Activated CD4-positive, alpha-beta memory T cell treated with anti-CD3 and anti-CD28 coated beads for 36 hours (primary cell): ENCODE measurements around the gene EN2. TPM values are rescaled to one million over a fixed set of nuclear protein-coding genes. Genes with fewer than 3 reads are reported as not detected.

Source experiments
- CTCF ChIA-PET: fragments of 350-600 bp; sonication (Branson Sonifier 250); formaldehyde crosslinking; loops from one replicate; lab custom pipeline; 2021; ENCODE audit warnings: antibody characterized with exemption, inconsistent platforms; lab: Charles Lee
- POLR2A ChIA-PET: fragments of 350-600 bp; sonication (Branson Sonifier 250); formaldehyde crosslinking; loops from one replicate; lab custom pipeline; 2021; ENCODE audit warnings: antibody characterized with exemption; lab: Charles Lee
- DNase-seq: peaks from one replicate; pipeline ENCODE4 v3.0.0-alpha.2; 2020
- H3K27ac Mint-ChIP-seq: one replicate; pipeline ENCODE4 v1.8.0; 2021; ENCODE audit warnings: mixed read lengths
- H3K27me3 Mint-ChIP-seq: one replicate; pipeline ENCODE4 v1.8.0; 2021; ENCODE audit warnings: mixed read lengths
- H3K36me3 Mint-ChIP-seq: one replicate; pipeline ENCODE4 v1.8.0; 2021; ENCODE audit warnings: mixed read lengths
- H3K4me1 Mint-ChIP-seq: one replicate; pipeline ENCODE4 v1.8.0; 2021; ENCODE audit warnings: low read depth, mixed read lengths
- H3K4me3 Mint-ChIP-seq: one replicate; pipeline ENCODE4 v1.8.0; 2021; ENCODE audit warnings: mild to moderate bottlenecking, mixed read lengths
- H3K9me3 Mint-ChIP-seq: one replicate; pipeline ENCODE4 v1.8.0; 2021; ENCODE audit warnings: mixed read lengths
- intact Hi-C: fragments of 100-400 bp; cut with micrococcal nuclease; formaldehyde crosslinking; loops from one replicate; pipeline ENCODE4 v1.15.1; 2023
- total RNA-seq, 2 experiments: library from RNA; stranded (reverse); gene quantifications; one replicate each; pipeline ENCODE4 v1.2.3, GENCODE V29; 2021

EN2 gene
- total RNA-seq, 2 experiments from 2014 or later = not detected

DNA sequence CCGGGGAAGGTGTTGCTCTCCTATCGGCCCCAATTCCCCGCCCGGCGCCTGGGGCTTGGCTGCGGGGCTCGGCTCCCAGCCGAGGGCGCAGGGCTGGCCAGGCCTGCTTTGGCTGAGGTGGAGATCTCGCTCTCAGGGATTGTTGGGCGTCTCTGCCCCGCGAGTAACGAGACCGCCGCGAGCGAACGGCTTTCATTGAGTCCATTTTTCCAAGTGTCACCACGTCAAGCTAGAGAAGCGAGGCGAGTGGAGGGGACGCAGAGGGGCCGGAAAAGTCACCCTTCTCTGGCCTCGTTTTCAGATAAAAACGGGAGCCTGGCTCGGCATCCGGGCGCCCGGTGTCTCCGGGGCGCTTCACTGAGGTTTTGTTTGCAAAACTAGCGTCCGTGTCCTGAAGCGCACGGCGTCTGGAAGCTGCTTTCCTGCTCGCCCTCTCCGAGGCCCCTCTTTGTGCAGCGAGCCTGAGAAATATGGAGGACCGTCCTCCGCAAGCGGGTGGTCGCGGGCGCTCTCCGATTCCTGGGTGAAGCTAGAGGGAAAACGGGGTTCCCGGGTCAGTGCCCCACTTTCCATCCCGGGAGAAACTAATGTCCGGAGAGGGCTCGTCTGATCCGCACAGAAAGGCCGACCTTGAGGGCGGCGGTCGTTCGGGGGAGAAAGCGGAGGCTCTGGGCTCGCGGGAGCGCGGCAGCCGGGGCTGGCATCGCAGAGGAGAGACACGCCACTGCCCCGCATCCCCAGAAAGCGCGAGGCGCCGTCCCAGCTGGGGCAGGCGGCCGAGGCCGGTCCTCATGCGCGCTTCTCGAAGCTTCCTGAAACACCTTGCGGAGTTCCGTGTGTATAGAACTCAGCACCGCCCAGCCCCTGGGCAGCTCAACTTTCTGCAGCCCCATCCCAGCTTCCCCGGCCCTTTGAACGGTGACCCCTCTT, 3.5 kb upstream of the EN2 start:
- Mint-ChIP-seq H3K4me3 (no peak overlapping the region), H3K27me3 (peaks cover 68% of the 10 kb centered on the region), H3K4me1 (peaks cover 28% of the 10 kb centered on the region), H3K9me3 (no peaks in the 10 kb centered on the region), H3K27ac (no peak overlapping the region), H3K36me3 (no peaks in the 10 kb centered on the region)
- no peak for DNase-seq
- ChIA-PET POLR2A (no interaction called here), CTCF (no interaction called here)
- intact Hi-C loops = loop anchor here (2.0 to 5.0 kb wide), 4 partner anchors 58 to 1563 kb away; no protein-coding TSS in a partner anchor

DNA sequence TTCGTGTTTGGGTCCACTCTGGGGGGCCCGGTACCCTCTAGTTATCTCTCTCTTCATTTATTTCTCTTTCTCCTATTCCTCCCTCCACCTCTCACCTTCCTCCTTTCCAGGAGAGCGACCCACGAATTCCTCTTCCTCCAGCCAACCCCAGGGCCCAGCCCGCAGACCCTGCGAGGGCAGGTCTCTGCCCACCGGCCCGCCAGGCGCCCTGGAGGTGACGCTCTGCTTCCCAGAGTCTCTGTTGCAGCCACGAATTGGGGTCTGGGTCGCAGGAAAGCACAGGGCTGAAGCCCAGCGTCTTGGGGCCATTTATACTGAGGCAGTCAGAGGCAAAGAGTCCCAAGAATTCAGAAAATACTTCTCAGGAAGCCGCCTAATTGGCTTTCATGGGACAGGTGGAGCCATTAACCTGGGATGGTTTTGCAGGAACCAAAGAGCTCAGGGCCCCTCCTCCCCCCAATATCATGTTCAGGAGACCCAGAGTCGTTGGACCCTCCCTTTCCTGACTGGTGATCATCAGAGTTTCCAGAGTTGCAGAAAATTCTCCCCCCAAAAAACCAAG, 2.7 kb upstream of the EN2 start:
- Mint-ChIP-seq H3K9me3 (no peaks in the 10 kb centered on the region), H3K4me3 (no peak overlapping the region), H3K36me3 (no peaks in the 10 kb centered on the region), H3K27me3 (peaks cover 72% of the 10 kb centered on the region), H3K4me1 (peaks cover 30% of the 10 kb centered on the region), H3K27ac (no peak overlapping the region)
- POLR2A ChIA-PET = no interaction called here
- intact Hi-C loops = loop anchor here (2.0 to 5.0 kb wide), 3 partner anchors 58 to 1552 kb away; no protein-coding TSS in a partner anchor
- DNase-seq = no peak
- CTCF ChIA-PET = interaction anchor here (0.7 to 1.7 kb wide), 2 partner anchors 74 to 83 kb away, joined by 3 to 7 read pairs; no protein-coding TSS in a partner anchor

DNA sequence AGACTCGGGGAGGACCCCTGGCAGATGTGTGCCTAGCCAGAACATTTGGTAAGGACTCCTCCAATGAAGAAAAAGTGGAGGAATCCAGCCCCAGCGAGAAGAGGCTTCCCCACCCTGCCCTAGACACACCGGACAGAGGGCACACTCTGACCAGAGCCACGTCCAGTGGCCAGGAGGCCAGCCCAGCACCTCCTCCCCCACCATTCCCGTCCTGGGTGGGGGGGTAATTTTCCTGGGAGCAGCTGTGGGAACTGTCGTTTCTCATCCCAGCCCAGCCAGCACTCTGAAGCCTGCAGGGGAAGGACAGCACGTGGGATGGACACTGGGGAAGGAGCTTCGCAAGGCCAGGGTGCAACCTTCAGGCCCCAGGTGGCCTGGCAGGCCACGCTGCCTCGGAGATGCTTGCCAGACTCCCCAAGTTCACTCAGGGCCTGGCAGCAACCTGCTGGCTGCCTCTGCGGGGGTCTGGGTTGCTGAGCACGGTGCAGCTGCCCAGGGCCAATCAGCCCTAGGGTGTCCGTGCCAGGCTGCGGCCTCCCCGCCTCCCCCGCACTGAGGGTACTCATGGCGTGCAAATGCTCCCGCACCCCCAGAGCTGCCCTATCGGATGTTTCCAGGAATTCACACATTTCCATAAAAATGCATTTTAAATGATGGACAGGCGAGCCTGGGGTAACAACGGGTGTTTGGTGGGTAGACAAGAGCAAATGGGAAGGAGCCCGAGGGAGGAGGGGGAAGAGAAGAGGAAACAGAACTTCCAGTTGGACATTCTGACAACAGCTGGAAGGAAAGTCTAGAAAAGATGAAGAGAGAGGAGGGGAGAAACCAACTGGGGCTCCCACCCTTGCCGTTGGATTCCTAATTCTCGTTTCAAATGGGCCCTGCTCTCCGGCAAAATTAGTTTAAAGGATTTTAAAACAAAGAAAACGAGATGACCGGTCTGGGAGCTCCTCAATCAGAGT, 1.9 kb upstream of the EN2 start:
- Mint-ChIP-seq H3K27ac (no peak overlapping the region), H3K27me3 (peaks cover 73% of the 10 kb centered on the region), H3K4me1 (peaks cover 27% of the 10 kb centered on the region), H3K4me3 (peak overlapping the region; percentile 20), H3K9me3 (no peaks in the 10 kb centered on the region), H3K36me3 (no peaks in the 10 kb centered on the region)
- intact Hi-C loops = loop anchor here (2.0 to 5.0 kb wide), 3 partner anchors 57 to 1551 kb away; no protein-coding TSS in a partner anchor
- ChIA-PET POLR2A (no interaction called here), CTCF (interaction anchor here (0.7 to 1.7 kb wide), 3 partner anchors 9 to 84 kb away, joined by 3 to 7 read pairs (median 3); no protein-coding TSS in a partner anchor)
- DNase-seq = no peak

DNA sequence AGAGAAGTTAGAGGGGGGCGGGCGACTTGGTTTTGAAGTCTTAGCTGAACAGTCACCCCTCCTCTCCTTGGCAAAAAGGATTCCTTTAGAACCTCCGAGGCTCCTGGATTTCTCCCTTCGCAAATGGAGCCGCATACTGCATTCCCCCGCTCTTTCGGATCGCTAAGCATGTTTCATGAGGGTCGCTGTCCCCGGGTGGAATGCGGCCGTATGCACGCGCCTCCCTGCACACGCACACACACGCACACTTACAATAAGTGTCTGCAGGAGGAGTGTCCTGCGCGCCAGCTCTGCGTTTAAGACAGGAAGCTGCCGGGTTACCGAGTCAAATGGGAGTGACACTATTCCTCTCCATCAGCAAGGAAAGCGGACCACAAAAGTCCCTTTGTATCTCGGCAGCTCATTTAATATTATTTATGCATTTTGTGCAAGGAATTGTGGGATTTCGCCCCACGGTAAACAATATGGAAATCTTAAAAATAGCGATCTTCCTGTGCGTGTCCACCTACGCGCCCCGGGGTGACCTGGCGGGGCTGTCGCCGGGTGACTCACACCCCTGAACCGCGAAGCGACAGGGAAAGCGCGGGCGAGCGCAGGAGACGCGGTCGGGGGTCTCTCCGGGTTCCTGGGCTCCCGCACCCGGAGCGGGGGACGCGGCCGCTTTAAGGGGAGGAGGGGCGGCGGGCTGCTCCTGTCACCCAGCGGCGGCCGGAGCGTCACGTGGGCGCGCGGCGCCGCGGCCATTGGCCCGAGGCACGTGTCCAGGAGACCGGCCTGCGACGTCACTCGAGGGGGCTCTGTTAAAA, 988 bp upstream of the EN2 start:
- DNase-seq = peak; percentile 56
- Mint-ChIP-seq H3K9me3 (no peaks in the 10 kb centered on the region), H3K4me1 (peaks cover 27% of the 10 kb centered on the region), H3K27ac (no peak overlapping the region), H3K27me3 (peaks cover 73% of the 10 kb centered on the region), H3K4me3 (peak overlapping the region; percentile 56), H3K36me3 (no peaks in the 10 kb centered on the region)
- ChIA-PET POLR2A (no interaction called here), CTCF (interaction anchor here (1.1 to 1.7 kb wide), 2 partner anchors 8 to 84 kb away, joined by 3 to 7 read pairs; no protein-coding TSS in a partner anchor)
- intact Hi-C loops = loop anchor here (5.0 kb wide), 2 partner anchors 350 to 1550 kb away; no protein-coding TSS in a partner anchor

DNA sequence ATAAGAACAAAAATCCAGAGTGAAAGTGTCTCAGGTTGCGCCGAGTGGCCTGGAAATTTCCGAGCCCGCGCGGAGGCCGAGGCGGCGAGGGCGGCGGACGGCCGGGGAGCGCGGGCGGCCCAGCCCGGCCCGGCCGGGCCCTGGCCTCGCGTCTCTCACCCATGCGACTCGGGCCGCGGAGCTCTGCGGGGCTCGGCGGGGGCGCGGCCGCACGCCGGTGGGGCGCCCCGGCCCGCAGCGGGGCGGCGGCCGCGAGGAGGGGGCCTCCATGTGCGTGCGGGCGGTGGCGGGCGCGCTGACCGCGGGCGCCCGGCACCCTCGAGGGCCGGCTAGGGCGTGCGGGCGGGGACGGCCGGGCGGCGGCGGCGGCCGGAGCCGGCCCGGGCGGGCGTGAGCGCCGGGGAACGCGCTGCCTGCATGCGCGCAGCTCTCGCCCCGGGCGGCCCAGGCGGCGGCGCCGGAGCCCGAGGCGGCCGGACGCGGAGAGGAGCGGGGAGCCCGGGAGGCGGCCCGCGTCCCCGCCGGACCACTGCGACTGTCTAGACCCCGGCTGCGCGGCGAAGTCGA, 302 bp upstream of the EN2 start:
- Mint-ChIP-seq H3K27ac (no peak overlapping the region), H3K9me3 (no peaks in the 10 kb centered on the region), H3K4me1 (peaks cover 27% of the 10 kb centered on the region), H3K36me3 (no peaks in the 10 kb centered on the region), H3K4me3 (no peak overlapping the region), H3K27me3 (peaks cover 74% of the 10 kb centered on the region)
- CTCF ChIA-PET = no interaction called here
- POLR2A ChIA-PET = no interaction called here
- DNase-seq = no peak
- intact Hi-C loops = loop anchor here (5.0 kb wide), 2 partner anchors 350 to 1550 kb away; no protein-coding TSS in a partner anchor

DNA sequence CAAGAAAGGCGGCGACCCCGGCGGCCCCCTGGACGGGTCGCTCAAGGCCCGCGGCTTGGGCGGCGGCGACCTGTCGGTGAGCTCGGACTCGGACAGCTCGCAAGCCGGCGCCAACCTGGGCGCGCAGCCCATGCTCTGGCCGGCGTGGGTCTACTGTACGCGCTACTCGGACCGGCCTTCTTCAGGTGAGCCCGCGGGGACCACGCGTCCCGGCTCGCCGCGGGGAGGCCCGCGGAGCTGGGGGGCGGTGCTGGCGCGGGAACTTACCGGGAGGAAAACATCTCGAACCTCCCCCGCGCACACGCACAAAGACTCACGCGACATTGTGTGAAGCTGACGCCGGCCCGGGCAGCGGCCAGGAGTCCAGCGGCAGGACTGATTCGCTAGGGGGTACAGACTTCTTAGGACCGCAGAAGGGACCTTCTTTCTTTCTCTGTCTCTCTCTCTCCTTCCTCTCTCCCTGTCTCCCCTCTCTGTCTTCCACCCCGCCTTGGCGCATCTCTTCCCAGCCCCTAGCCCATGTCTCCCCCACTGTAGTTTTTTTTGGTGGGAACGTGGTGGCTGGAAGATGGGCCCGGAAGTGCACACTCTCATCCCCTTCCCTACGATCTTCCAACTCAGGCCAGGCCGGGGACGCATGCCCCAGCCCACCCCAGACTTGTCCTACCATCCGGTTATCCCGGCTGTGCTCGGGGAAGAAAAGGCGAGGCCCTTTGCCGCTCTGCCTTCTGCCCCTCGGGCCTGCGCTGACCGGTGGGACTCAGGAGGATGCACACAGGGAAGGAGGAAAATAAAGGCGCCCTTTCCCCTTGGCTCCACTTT, 1.2 kb downstream of the EN2 start:
- Mint-ChIP-seq H3K27ac (peak overlapping the region; percentile 52), H3K27me3 (peaks cover 74% of the 10 kb centered on the region), H3K4me3 (peak overlapping the region; percentile 20), H3K36me3 (no peaks in the 10 kb centered on the region), H3K4me1 (peaks cover 27% of the 10 kb centered on the region), H3K9me3 (no peaks in the 10 kb centered on the region)
- CTCF ChIA-PET = no interaction called here
- DNase-seq = no peak
- POLR2A ChIA-PET = no interaction called here
- intact Hi-C loops = loop anchor here (5.0 kb wide), 2 partner anchors 348 to 1548 kb away; no protein-coding TSS in a partner anchor

DNA sequence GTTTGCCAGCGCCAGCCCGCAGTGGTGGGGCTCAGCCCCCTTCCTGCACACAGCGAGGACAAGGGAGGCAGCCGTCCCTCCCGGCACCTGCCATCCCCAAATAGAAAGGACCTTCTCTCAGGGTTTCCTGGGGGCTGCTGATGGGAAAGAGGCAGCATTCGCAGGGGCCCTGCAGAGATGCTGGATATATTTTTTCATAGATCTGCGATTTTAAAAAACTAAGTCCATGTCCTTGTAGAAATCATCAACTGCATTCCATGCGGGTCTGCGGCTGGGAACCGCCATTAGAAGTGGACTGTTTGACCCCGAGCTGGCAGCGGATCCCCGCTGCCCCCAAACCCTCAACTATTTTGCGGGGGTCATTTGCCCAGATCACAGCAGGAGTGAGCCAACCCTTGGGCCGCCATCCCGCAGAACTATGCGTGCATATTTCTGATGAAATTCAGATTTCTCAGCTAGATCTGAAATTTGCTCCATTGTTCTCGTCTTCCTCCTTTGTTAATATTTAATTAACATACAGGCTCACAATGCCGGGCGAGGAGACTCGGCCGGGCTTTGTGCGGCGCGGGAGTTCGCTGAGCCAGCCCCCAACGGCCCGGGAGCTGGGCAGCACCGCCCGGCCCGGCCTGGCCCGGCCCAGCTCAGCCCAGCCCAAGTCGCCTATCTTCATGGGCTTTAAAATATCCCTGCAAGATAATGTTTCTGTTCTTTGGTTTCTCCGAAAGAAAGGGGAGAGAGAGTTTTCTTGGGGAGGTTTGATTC, 2.0 kb downstream of the EN2 start:
- Mint-ChIP-seq H3K36me3 (no peaks in the 10 kb centered on the region), H3K27ac (peak overlapping the region; percentile 52), H3K27me3 (peaks cover 72% of the 10 kb centered on the region), H3K4me1 (peaks cover 21% of the 10 kb centered on the region), H3K9me3 (no peaks in the 10 kb centered on the region), H3K4me3 (peak overlapping the region; percentile 20)
- CTCF ChIA-PET = no interaction called here
- intact Hi-C loops = loop anchor here (5.0 kb wide), 2 partner anchors 347 to 1547 kb away; no protein-coding TSS in a partner anchor
- POLR2A ChIA-PET = no interaction called here
- DNase-seq = no peak

DNA sequence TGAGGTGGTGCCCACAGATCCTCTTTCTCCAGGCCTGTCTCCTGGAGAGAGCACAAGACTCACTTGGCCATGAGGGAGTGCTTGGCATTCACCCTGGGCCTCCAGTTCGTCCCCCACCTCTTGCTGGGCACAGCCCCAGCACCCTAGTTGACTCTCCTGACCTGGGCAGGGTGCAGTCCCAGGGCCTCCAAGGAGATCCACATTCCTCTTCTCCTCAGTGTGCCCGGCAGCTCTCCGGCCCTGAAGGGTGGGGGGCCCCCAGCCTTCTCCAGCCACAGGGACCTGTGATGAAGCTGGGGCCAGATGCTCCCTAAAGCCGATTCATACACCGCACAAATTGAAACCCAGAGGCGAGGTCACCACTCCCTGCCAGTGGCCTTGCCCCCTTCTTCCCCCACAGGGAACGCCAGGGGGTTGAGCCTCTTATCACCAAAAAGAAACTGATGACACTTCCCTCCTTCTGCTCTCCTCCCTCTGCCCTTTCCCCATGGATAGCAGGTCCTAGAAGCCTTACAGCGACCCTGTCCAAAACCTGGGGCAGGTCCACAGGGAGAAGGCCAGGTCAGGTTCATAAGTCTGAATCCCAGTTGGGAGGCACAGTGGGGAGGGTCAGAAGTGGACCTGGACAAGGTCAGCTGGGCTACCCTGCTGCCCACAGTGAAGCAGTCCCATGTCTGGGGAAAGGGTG, 3.1 kb downstream of the EN2 start:
- Mint-ChIP-seq H3K9me3 (no peaks in the 10 kb centered on the region), H3K36me3 (no peaks in the 10 kb centered on the region), H3K27ac (no peak overlapping the region), H3K4me1 (peaks cover 23% of the 10 kb centered on the region), H3K4me3 (no peak overlapping the region), H3K27me3 (peaks cover 72% of the 10 kb centered on the region)
- intact Hi-C loops = no loop called here
- ChIA-PET CTCF (no interaction called here), POLR2A (no interaction called here)
- no peak for DNase-seq

DNA sequence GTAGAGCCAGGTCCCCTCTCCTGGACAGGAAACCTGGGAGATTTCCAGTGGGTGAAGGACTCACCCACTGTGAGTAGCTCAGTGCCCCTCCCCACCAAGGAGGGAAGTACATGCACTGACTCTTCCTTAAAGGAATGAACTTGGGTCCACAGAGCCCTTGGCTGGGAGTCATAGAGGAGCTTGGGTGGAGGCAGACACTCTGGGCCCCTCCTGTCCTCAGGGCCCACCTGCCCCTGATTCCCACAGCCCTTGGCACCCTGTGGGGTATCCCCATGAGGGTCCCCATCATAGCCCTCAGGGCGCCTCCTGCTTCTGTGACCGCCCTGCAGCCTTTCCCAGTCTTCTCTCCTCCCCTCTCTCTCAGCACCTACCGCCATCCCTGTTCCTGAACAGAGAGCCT, 3.7 kb downstream of the EN2 start:
- no peak for DNase-seq
- Mint-ChIP-seq H3K27ac (no peak overlapping the region), H3K4me1 (peaks cover 20% of the 10 kb centered on the region), H3K27me3 (peaks cover 69% of the 10 kb centered on the region), H3K4me3 (no peak overlapping the region), H3K36me3 (no peaks in the 10 kb centered on the region), H3K9me3 (no peaks in the 10 kb centered on the region)
- intact Hi-C loops = no loop called here
- ChIA-PET POLR2A (no interaction called here), CTCF (no interaction called here)
